Ovary (tissue), 9 donors: ENCODE measurements around the gene MGAT5. TPM values are rescaled to one million over a fixed set of nuclear protein-coding genes. Genes with fewer than 3 reads are reported as not detected.
A peak's percentile ranks its signal among the peaks of the same experiment; 100 is the strongest.

ENCODE experiments used
- DNase-seq, 5 donors: peaks; one replicate each; pipeline ENCODE4 v3.0.0-alpha.2; 2019 to 2020
- H3K27ac ChIP-seq, 2 donors: fragments of 200-600 bp; one replicate each; pipeline versions ENCODE4 v1.5.1 to v1.8.0; 2019 to 2022
- H3K27me3 ChIP-seq: fragments of 200-600 bp; one replicate; pipeline ENCODE4 v1.8.0; 2022
- H3K36me3 ChIP-seq: fragments of 200-600 bp; sonication (generic); one replicate; pipeline ENCODE4 v1.5.1; 2019
- H3K4me1 ChIP-seq: one replicate; pipeline ENCODE4 v1.8.1; 2013; ENCODE audit warnings: mild to moderate bottlenecking, moderate library complexity; ENCODE audit not compliant: insufficient read depth
- H3K4me3 ChIP-seq: fragments of 200-600 bp; sonication (generic); one replicate; pipeline ENCODE4 v1.5.1; 2017
- H3K9me3 ChIP-seq, 2 donors: fragments of 200-600 bp in 1 of 2; sonication (generic) in 1 of 2; one replicate each; pipeline versions ENCODE4 v1.5.1 to v1.8.1; 2013 to 2019; ENCODE audit warnings: mild to moderate bottlenecking in 1 of 2, moderate library complexity in 1 of 2
- EP300 ChIP-seq: sonication (generic); formaldehyde crosslinking; IDR thresholded peaks from one replicate; pipeline ENCODE4 v1.6.1; 2017; ENCODE audit warnings: antibody characterized with exemption
- POLR2A ChIP-seq: fragments of 450-650 bp; IDR thresholded peaks from one replicate; pipeline ENCODE4 v1.6.1; 2017; ENCODE audit warnings: antibody characterized with exemption, mild to moderate bottlenecking, moderate library complexity
- WGBS, 3 donors: extraction: QIAGEN DNeasy Blood & Tissue Kit in 1 of 3; methylation state at CpG; one replicate each; pipeline versions ENCODE4 v1.1.5 to v1.1.7; 2013 to 2017; 5-methylcytosine and 5-hydroxymethylcytosine counted together
- intact Hi-C, 4 donors: fragments of 100-400 bp; cut with DNase I; formaldehyde crosslinking; loops; one replicate each; pipeline versions ENCODE4 v1.11.0 to v1.15.1; 2022 to 2023
- polyA plus RNA-seq, 2 donors: library from polyadenylated mRNA; stranded (reverse); fragments of 200-250 nt in 1 of 2; fragments of 350-450 nt in 1 of 2; fragmentation: Illumina TruSeq in 1 of 2; extraction: RNeasy Lipid Tissue Mini Kit (QIAGEN cat#74804) in 1 of 2; gene quantifications; one replicate each; pipeline ENCODE4 v1.2.3, GENCODE V29; 2013 to 2014
- total RNA-seq, 7 donors: library from RNA; depleted of rRNA in 2 of 7; stranded (reverse); fragments of >200 nt in 2 of 7; fragmentation: NEBNext Ultra II Directional in 3 of 7; extraction: Animal tissue kit (Norgen Biotek cat#: 25700) in 3 of 7; gene quantifications; one replicate each; pipeline versions ENCODE4 v1.1.0 to v1.2.4, GENCODE V29; 2016 to 2023
- TF ChIP-seq, protein P1 (sequence below), 3 donors: fragments of 450-650 bp in 2 of 3; fragments of 200-600 bp in 1 of 3; IDR thresholded peaks; one replicate each; pipeline versions ENCODE4 v1.5.1 to v1.8.0; 2016 to 2022; ENCODE audit warnings: antibody characterized with exemption in 3 of 3, mild to moderate bottlenecking in 1 of 3
- donor health status: DM: no; HTN: no; CAD: no; lungs with moderate emphysema.
- donor health status: DM: no; HTN: no; CAD: no.
- donor health status: Bipolar disorder and iron deficiency.
- donor health status: DM: yes; HTN: yes; CAD: no.
- donor health status: DM: no; HTN: no; CAD: no.
- donor health status: DM: yes; HTN: yes; CAD: no.

MGAT5 gene
- total and polyA plus RNA-seq, 9 donors, result 11.3 to 61.2 (median 32.4) TPM

GRCh38 chr2:134366359-134366758 lies 112.5 kb downstream of the MGAT5 start:
- Histone ChIP-seq H3K4me1 (peaks cover 10% of the 10 kb centered on the region), H3K36me3 (no peaks in the 10 kb centered on the region), H3K27ac (no peak overlapping the region), H3K4me3 (no peak overlapping the region), H3K9me3 (no peaks in the 10 kb centered on the region), H3K27me3 (no peaks in the 10 kb centered on the region)
- TF ChIP-seq POLR2A, result no peak
- no peak for TF ChIP-seq EP300
- TF ChIP-seq, protein P1, sequence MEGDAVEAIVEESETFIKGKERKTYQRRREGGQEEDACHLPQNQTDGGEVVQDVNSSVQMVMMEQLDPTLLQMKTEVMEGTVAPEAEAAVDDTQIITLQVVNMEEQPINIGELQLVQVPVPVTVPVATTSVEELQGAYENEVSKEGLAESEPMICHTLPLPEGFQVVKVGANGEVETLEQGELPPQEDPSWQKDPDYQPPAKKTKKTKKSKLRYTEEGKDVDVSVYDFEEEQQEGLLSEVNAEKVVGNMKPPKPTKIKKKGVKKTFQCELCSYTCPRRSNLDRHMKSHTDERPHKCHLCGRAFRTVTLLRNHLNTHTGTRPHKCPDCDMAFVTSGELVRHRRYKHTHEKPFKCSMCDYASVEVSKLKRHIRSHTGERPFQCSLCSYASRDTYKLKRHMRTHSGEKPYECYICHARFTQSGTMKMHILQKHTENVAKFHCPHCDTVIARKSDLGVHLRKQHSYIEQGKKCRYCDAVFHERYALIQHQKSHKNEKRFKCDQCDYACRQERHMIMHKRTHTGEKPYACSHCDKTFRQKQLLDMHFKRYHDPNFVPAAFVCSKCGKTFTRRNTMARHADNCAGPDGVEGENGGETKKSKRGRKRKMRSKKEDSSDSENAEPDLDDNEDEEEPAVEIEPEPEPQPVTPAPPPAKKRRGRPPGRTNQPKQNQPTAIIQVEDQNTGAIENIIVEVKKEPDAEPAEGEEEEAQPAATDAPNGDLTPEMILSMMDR (IDR thresholded peaks at IDR 0.05), result no peak
- intact Hi-C loops, result loop anchor here in 1 of 4 donors (1.0 kb wide), 1 partner anchor 49 kb away; no protein-coding TSS in a partner anchor
- DNase-seq, result no peak
- WGBS, 3 donors, result 95 to 98% (median 96%) methylated on average over 6 of the region's 6 CpGs

DNA sequence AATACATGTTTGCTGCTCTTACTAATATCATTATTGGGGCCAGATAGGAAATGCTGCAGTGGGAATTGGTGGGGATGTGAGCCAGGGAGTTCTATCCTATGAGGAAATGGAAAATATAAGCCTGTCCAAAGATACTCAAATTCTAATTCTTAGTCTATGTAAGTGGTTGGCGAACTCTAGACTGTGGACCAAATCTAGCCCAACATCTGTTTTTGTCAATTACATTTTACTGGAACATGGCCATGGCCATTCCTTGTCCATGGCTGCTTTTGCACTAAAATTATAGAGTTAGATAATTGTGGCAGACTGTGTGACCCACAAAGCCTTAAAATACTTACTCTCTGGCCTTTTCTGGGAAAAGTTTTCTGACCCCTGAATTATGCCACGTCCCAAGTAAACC lies 113.3 kb downstream of the MGAT5 start:
- Histone ChIP-seq H3K9me3 (no peaks in the 10 kb centered on the region), H3K27me3 (no peaks in the 10 kb centered on the region), H3K4me1 (peaks cover 14% of the 10 kb centered on the region), H3K27ac (no peak overlapping the region), H3K4me3 (no peak overlapping the region), H3K36me3 (no peaks in the 10 kb centered on the region)
- intact Hi-C loops, result no loop called here
- no peak for DNase-seq
- TF ChIP-seq, protein P1 (IDR thresholded peaks at IDR 0.05), result no peak
- TF ChIP-seq POLR2A, result no peak
- no peak for TF ChIP-seq EP300
- WGBS, 3 donors, result 82 to 90% (median 83%) methylated on average over 2 of the region's 2 CpGs

DNA sequence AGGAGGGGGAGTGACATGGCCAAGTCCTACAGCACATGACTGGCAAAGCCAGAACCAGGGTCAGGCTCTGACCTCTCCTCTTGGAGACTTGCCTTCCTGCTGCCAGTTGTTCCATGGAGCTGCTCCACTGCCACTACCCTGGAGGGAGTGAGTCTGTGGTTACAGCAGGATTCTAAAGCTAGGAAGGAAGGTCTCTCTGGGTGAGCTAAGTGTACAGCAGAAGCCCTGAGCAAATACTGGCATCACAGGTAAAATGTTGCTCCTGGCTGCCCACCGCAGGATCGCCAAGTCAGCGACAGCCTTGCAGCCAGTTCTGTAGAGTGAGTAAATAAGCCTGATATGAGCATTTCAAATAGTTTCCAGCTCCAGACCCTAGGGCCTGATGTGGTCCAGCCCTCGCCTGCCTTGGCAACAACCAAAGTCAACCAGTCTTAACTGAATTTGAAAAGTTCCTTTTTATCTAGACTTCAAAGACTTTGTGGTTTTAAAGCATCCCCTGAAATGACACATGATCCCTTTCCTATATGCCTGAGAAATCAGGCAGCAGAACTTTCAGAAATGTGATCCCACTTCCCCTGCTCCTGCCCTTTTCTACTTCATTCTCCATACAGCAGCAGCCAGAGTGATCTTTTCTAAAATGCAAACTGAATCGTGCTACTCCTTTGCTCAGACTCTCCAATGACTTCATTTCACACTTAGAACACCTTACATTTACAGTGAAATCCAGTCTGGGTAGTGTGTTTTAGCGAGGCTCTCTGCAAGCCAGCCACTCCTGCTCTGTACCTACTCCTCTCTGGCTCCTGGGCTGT lies 114.3 kb downstream of the MGAT5 start:
- no peak for TF ChIP-seq POLR2A
- Histone ChIP-seq H3K9me3 (no peaks in the 10 kb centered on the region), H3K4me3 (no peak overlapping the region), H3K27me3 (no peaks in the 10 kb centered on the region), H3K36me3 (no peaks in the 10 kb centered on the region), H3K27ac (no peak overlapping the region), H3K4me1 (peaks cover 22% of the 10 kb centered on the region)
- DNase-seq, result peak in 1 of 5 donors; percentile 23
- 42 to 51% (median 47%) methylated on average over 6 of the region's 6 CpGs for whole genome bisulfite sequencing, 3 donors
- intact Hi-C loops, result no loop called here

DNA sequence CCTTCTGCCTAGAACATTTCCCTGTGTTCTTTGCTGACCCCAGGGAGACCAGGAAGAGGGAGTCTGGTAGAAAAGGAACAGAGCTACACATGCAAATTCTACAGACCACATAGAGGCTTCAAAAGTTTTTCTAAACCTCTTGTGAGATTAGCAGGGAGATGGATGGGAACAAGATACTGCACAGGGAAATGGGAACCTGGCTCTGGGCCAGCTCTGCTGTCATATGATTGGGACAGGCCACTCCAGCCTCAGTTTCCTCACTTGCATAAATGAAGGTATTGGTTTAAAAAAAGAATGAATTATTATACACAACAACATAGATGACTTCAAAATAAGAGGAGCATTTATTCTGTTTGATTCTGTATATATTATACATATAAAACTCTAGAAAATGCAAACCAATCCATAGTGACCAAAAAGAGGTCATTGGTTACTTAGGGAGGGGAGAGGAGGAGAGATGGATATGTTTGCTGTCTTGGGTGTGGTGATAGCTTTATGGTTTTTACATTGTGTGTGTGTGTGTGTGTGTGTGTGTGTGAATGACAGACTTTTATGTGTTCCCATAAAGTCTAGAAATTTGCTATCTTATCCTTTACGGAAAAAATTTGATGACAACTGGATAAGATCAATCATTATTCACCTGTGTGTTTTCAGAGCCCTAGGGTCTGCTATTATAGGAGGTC lies 115.5 kb downstream of the MGAT5 start:
- intact Hi-C loops, result no loop called here
- peaks cover 25% of the 10 kb centered on the region for H3K4me1 ChIP-seq
- H3K27ac ChIP-seq, result no peak overlapping the region
- H3K36me3 ChIP-seq, result no peaks in the 10 kb centered on the region
- DNase-seq, result no peak
- H3K4me3 ChIP-seq, result no peak overlapping the region
- no peaks in the 10 kb centered on the region for H3K9me3 ChIP-seq
- WGBS, 3 donors, result 46 to 92% (median 91%) methylated on average over 1 of the region's 1 CpG
- TF ChIP-seq EP300 (no peak), POLR2A (no peak)
- TF ChIP-seq, protein P1 (IDR thresholded peaks at IDR 0.05), result no peak
- H3K27me3 ChIP-seq, result no peaks in the 10 kb centered on the region
